ENCODE measurements around the gene STPG3.

STPG3 gene

GRCh38 chr9:137205126-137206069 is 45.7 kb upstream of the STPG3 start, which contains the start of the genes NDOR1 and TMEM203:
Gene NDOR1, plus strand, starts transcription at chr9:137205700. Its CDS starts 78 bp downstream, at chr9:137205778.
Gene TMEM203, minus strand, starts transcription at chr9:137205648. Its CDS starts 234 bp downstream, at chr9:137205414.
- Histone ChIP-seq H3K27me3 (replicated peaks; ENCODE audit: insufficient read depth, low read length) (no peaks in the 10 kb centered on the region), H3K4me3 (ENCODE audit: low read length) (peak within 1 kb of the TSS; percentile 90), H2AFZ (ENCODE audit: low read length) (peak within 1 kb of the TSS; percentile 57), H3K27ac (ENCODE audit: low read length) (peak within 1 kb of the TSS; percentile 24; the same call in 1 of the 2 replicates), H3K36me3 (replicated peaks; ENCODE audit: insufficient read depth, low read length) (no peaks in the 10 kb centered on the region), H3K4me2 (ENCODE audit: low read depth, low read length) (peak within 1 kb of the TSS; percentile 98), H3K9me3 (replicated peaks; ENCODE audit: insufficient read depth, low read length) (no peaks in the 10 kb centered on the region), H3K79me2 (ENCODE audit: low read length) (peaks cover 48% of the 10 kb centered on the region), H3K9me2 (replicated peaks; ENCODE audit: insufficient read depth, low read length) (no peaks in the 10 kb centered on the region), H3K4me1 (ENCODE audit: low read length) (peaks cover 24% of the 10 kb centered on the region), H3K9ac (ENCODE audit: low read length) (peak within 1 kb of the TSS; percentile 95), H3F3A (ENCODE audit: insufficient read depth, low read length) (peaks cover 14% of the 10 kb centered on the region; the same call in 1 of the 2 replicates), H4K20me1 (ENCODE audit: insufficient read depth, low read length) (no peaks in the 10 kb centered on the region)
- TF ChIP-seq EZH2 (optimal IDR thresholded peaks at IDR 0.05; ENCODE audit: low read depth, low read length) (no peak), CTCF (IDR thresholded peaks at IDR 0.05; ENCODE audit: low read length) (no peak), EZH2phosphoT487 (IDR thresholded peaks at IDR 0.05; ENCODE audit: low read length) (no peak)
- DNase-seq, result peak; percentile 89

- Histone ChIP-seq H3K9me3 (replicated peaks; ENCODE audit: insufficient read depth, low read length) (no peaks in the 10 kb centered on the region), H3F3A (ENCODE audit: insufficient read depth, low read length) (peaks cover 7% of the 10 kb centered on the region; the same call in 1 of the 2 replicates), H3K79me2 (ENCODE audit: low read length) (peaks cover 48% of the 10 kb centered on the region), H3K9me2 (replicated peaks; ENCODE audit: insufficient read depth, low read length) (no peaks in the 10 kb centered on the region), H3K27ac (ENCODE audit: low read length) (no peak overlapping the region), H4K20me1 (ENCODE audit: insufficient read depth, low read length) (no peaks in the 10 kb centered on the region), H3K9ac (ENCODE audit: low read length) (peak overlapping the region; percentile 95), H3K4me1 (ENCODE audit: low read length) (peaks cover 20% of the 10 kb centered on the region), H2AFZ (ENCODE audit: low read length) (no peak overlapping the region), H3K4me2 (ENCODE audit: low read depth, low read length) (peak overlapping the region; percentile 98), H3K36me3 (replicated peaks; ENCODE audit: insufficient read depth, low read length) (no peaks in the 10 kb centered on the region), H3K27me3 (replicated peaks; ENCODE audit: insufficient read depth, low read length) (no peaks in the 10 kb centered on the region), H3K4me3 (ENCODE audit: low read length) (peak overlapping the region; percentile 90)
- DNase-seq, result no peak
- TF ChIP-seq EZH2 (optimal IDR thresholded peaks at IDR 0.05; ENCODE audit: low read depth, low read length) (no peak), CTCF (IDR thresholded peaks at IDR 0.05; ENCODE audit: low read length) (no peak), EZH2phosphoT487 (IDR thresholded peaks at IDR 0.05; ENCODE audit: low read length) (no peak)
These were observed 44.5 kb upstream of the STPG3 start for GRCh38 chr9:137206602-137207001.

- no peak overlapping the region for H3K4me3 ChIP-seq (ENCODE audit: low read length)
- no peaks in the 10 kb centered on the region for H3K9me3 ChIP-seq (replicated peaks; ENCODE audit: insufficient read depth, low read length)
- H3K79me2 ChIP-seq (ENCODE audit: low read length), result peaks cover 11% of the 10 kb centered on the region
- H3K36me3 ChIP-seq (replicated peaks; ENCODE audit: insufficient read depth, low read length), result no peaks in the 10 kb centered on the region
- peaks cover 5% of the 10 kb centered on the region for H3K4me1 ChIP-seq (ENCODE audit: low read length)
- no peak overlapping the region for H2AFZ ChIP-seq (ENCODE audit: low read length)
- no peak overlapping the region for H3K27ac ChIP-seq (ENCODE audit: low read length)
- no peak overlapping the region for H3K9ac ChIP-seq (ENCODE audit: low read length)
- no peak for TF ChIP-seq EZH2phosphoT487 (IDR thresholded peaks at IDR 0.05; ENCODE audit: low read length)
- no peak for TF ChIP-seq CTCF (IDR thresholded peaks at IDR 0.05; ENCODE audit: low read length)
- no peak for TF ChIP-seq EZH2 (optimal IDR thresholded peaks at IDR 0.05; ENCODE audit: low read depth, low read length)
- H3F3A ChIP-seq (ENCODE audit: insufficient read depth, low read length), result no peaks in the 10 kb centered on the region
- no peak overlapping the region for H3K4me2 ChIP-seq (ENCODE audit: low read depth, low read length)
- no peaks in the 10 kb centered on the region for H3K27me3 ChIP-seq (replicated peaks; ENCODE audit: insufficient read depth, low read length)
- no peaks in the 10 kb centered on the region for H3K9me2 ChIP-seq (replicated peaks; ENCODE audit: insufficient read depth, low read length)
- H4K20me1 ChIP-seq (ENCODE audit: insufficient read depth, low read length), result no peaks in the 10 kb centered on the region
- DNase-seq, result no peak
These were observed 39.6 kb upstream of the STPG3 start for GRCh38 chr9:137211532-137211931.

All from MM.1S (cell line).